GM23338 (cell line): Measurements from ENCODE around the gene MAP1LC3B. TPM values are rescaled to one million over a fixed set of nuclear protein-coding genes. Genes with fewer than 3 reads are reported as not detected.

Source experiments
- ATAC-seq: fragments of 200-7000 bp; cut with Tn5 transposase; 3 replicates; pipeline ENCODE4 v1.9.1; 2020
- DNase-seq: peaks from one replicate; pipeline ENCODE4 v3.0.0-alpha.2; 2015; ENCODE audit warnings: low spot score
- H2AFZ ChIP-seq: fragments of 200-600 bp; sonication (generic); 2 replicates; pipeline ENCODE4 v1.8.0; 2016; ENCODE audit warnings: antibody characterized with exemption, mild to moderate bottlenecking, moderate library complexity
- H3F3A ChIP-seq: fragments of 200-600 bp; sonication (generic); replicated peaks from 2 replicates; pipeline ENCODE4 v1.8.0; 2017; ENCODE audit warnings: antibody characterized with exemption, mixed run types, low read depth
- H3K27ac ChIP-seq: fragments of 200-600 bp; sonication (generic); 2 replicates; pipeline ENCODE4 v1.6.1; 2016; ENCODE audit warnings: low read depth
- H3K27me3 ChIP-seq: fragments of 200-600 bp; sonication (generic); 2 replicates; pipeline ENCODE4 v1.8.0; 2016; ENCODE audit warnings: mild to moderate bottlenecking, mixed run types, moderate library complexity; ENCODE audit not compliant: insufficient read depth
- H3K36me3 ChIP-seq: fragments of 200-600 bp; sonication (generic); 2 replicates; pipeline ENCODE4 v1.8.0; 2016; ENCODE audit warnings: mild to moderate bottlenecking; ENCODE audit not compliant: insufficient read depth
- H3K4me1 ChIP-seq: fragments of 200-600 bp; sonication (generic); 2 replicates; pipeline ENCODE4 v1.8.0; 2016; ENCODE audit warnings: mild to moderate bottlenecking, moderate library complexity; ENCODE audit not compliant: insufficient read depth
- H3K4me2 ChIP-seq: fragments of 200-600 bp; sonication (generic); 2 replicates; pipeline ENCODE4 v1.7.1; 2017; ENCODE audit warnings: mixed run types
- H3K4me3 ChIP-seq: fragments of 200-600 bp; sonication (generic); 2 replicates; pipeline ENCODE4 v1.6.1; 2016; ENCODE audit warnings: mixed run types
- H3K79me2 ChIP-seq: fragments of 200-600 bp; sonication (generic); replicated peaks from 2 replicates; pipeline ENCODE4 v1.8.0; 2017; ENCODE audit warnings: mild to moderate bottlenecking; ENCODE audit not compliant: insufficient read depth
- H3K9me2 ChIP-seq: fragments of 200-600 bp; sonication (generic); 2 replicates; pipeline ENCODE4 v1.8.0; 2017; ENCODE audit not compliant: insufficient read depth
- H4K20me1 ChIP-seq: fragments of 200-600 bp; sonication (generic); replicated peaks from 2 replicates; pipeline ENCODE4 v1.8.0; 2017; ENCODE audit warnings: mild to moderate bottlenecking; ENCODE audit not compliant: insufficient read depth
- H3K27ac Mint-ChIP-seq: 2 replicates; pipeline ENCODE4 v1.8.0; 2020; ENCODE audit warnings: inconsistent platforms, mild to moderate bottlenecking, moderate library complexity, mixed read lengths
- H3K27me3 Mint-ChIP-seq: 3 replicates; pipeline ENCODE4 v1.8.0; 2022; ENCODE audit warnings: low read depth, mild to moderate bottlenecking, moderate library complexity, mixed read lengths, inconsistent platforms; ENCODE audit not compliant: insufficient read depth, poor library complexity
- H3K36me3 Mint-ChIP-seq: 3 replicates; pipeline ENCODE4 v1.8.0; 2021; ENCODE audit warnings: low read depth, mild to moderate bottlenecking, inconsistent platforms, moderate library complexity, mixed read lengths
- H3K4me1 Mint-ChIP-seq: 3 replicates; pipeline ENCODE4 v1.8.0; 2020; ENCODE audit warnings: mild to moderate bottlenecking, inconsistent platforms, mixed read lengths
- H3K4me3 Mint-ChIP-seq: 3 replicates; pipeline ENCODE4 v1.8.0; 2021; ENCODE audit warnings: moderate library complexity, mild to moderate bottlenecking, inconsistent platforms, mixed read lengths
- H3K9me3 Mint-ChIP-seq: 3 replicates; pipeline ENCODE4 v1.8.0; 2020; ENCODE audit warnings: moderate library complexity, mild to moderate bottlenecking, inconsistent platforms, mixed read lengths
- CREB1 ChIP-seq: fragments of 250-450 bp; sonication (Bioruptor Pico); IDR thresholded peaks from 2 replicates; pipeline ENCODE4 v1.5.0; 2020; ENCODE audit warnings: low read depth, mild to moderate bottlenecking, moderate library complexity
- CTCF ChIP-seq, 2 experiments: fragments of 200-600 bp in 1 of 2; sonication (generic) in 1 of 2; conservative IDR thresholded peaks; 2 replicates each; pipeline versions ENCODE4 v1.5.1 to v1.6.1; 2016 to 2017; ENCODE audit warnings: antibody characterized with exemption in 2 of 2, low read depth in 2 of 2, mild to moderate bottlenecking in 2 of 2, moderate library complexity in 1 of 2
- EZH2 ChIP-seq: fragments of 200-600 bp; sonication (generic); IDR thresholded peaks from one replicate; pipeline ENCODE4 v1.8.0; 2017; ENCODE audit warnings: antibody characterized with exemption, mild to moderate bottlenecking, low read depth; ENCODE audit not compliant: unreplicated experiment
- EZH2phosphoT487 ChIP-seq: fragments of 200-600 bp; sonication (generic); IDR thresholded peaks from one replicate; pipeline ENCODE4 v1.8.1; 2018; ENCODE audit warnings: antibody characterized with exemption; ENCODE audit not compliant: unreplicated experiment
- JUNB ChIP-seq: IDR thresholded peaks from one replicate; pipeline ENCODE4 v1.6.1; 2016; ENCODE audit warnings: antibody characterized with exemption; ENCODE audit not compliant: unreplicated experiment
- POLR2AphosphoS5 ChIP-seq: IDR thresholded peaks from 2 replicates; pipeline ENCODE4 v1.6.1; 2016; ENCODE audit warnings: antibody characterized with exemption, low read depth
- STAT1 ChIP-seq: IDR thresholded peaks from one replicate; pipeline ENCODE4 v1.6.1; 2016; ENCODE audit warnings: antibody characterized with exemption; ENCODE audit not compliant: unreplicated experiment
- ZNF114 ChIP-seq: fragments of 250-450 bp; sonication (Bioruptor Pico); IDR thresholded peaks from 2 replicates; pipeline ENCODE4 v1.5.0; 2020; ENCODE audit warnings: mild to moderate bottlenecking, moderate library complexity
- ZNF331 ChIP-seq: fragments of 250-450 bp; sonication (Bioruptor Pico); IDR thresholded peaks from 2 replicates; pipeline ENCODE4 v1.5.0; 2020; ENCODE audit warnings: low read depth, mild to moderate bottlenecking, moderate library complexity
- polyA plus RNA-seq: library from polyadenylated mRNA; unstranded; fragments of >200 nt; fragmentation: Nextera tagmentation; extraction: Ambion mirVana; gene quantifications from 2 replicates; pipeline ENCODE4 v1.2.1, GENCODE V29; 2016
- total RNA-seq: library from RNA; depleted of rRNA; stranded (reverse); fragments of >200 nt; shearing (Covaris generic); gene quantifications from 2 replicates; pipeline ENCODE4 v1.2.3, GENCODE V29; 2014
- TF ChIP-seq, protein P1 (sequence below): IDR thresholded peaks from one replicate; pipeline ENCODE4 v1.6.1; 2018; ENCODE audit warnings: antibody characterized with exemption; ENCODE audit not compliant: unreplicated experiment

The MAP1LC3B gene
- total and polyA plus RNA-seq, 2 experiments from 2014 or later: 35.9 to 80.2 TPM

GRCh38 chr16:87409781-87410180 is 17.6 kb downstream of the MAP1LC3B start:
- H3K36me3 ChIP-seq: no peaks in the 10 kb centered on the region
- Mint-ChIP-seq H3K27me3 (peaks cover 9% of the 10 kb centered on the region), H3K36me3 (peaks cover 59% of the 10 kb centered on the region), H3K9me3 (no peaks in the 10 kb centered on the region), H3K27ac (no peak overlapping the region), H3K4me3 (no peak overlapping the region), H3K4me1 (peaks cover 3% of the 10 kb centered on the region; the same call in 1 of the 3 replicates)
- no peaks in the 10 kb centered on the region for H3K79me2 ChIP-seq
- no peak for TF ChIP-seq EZH2
- TF ChIP-seq, protein P1, sequence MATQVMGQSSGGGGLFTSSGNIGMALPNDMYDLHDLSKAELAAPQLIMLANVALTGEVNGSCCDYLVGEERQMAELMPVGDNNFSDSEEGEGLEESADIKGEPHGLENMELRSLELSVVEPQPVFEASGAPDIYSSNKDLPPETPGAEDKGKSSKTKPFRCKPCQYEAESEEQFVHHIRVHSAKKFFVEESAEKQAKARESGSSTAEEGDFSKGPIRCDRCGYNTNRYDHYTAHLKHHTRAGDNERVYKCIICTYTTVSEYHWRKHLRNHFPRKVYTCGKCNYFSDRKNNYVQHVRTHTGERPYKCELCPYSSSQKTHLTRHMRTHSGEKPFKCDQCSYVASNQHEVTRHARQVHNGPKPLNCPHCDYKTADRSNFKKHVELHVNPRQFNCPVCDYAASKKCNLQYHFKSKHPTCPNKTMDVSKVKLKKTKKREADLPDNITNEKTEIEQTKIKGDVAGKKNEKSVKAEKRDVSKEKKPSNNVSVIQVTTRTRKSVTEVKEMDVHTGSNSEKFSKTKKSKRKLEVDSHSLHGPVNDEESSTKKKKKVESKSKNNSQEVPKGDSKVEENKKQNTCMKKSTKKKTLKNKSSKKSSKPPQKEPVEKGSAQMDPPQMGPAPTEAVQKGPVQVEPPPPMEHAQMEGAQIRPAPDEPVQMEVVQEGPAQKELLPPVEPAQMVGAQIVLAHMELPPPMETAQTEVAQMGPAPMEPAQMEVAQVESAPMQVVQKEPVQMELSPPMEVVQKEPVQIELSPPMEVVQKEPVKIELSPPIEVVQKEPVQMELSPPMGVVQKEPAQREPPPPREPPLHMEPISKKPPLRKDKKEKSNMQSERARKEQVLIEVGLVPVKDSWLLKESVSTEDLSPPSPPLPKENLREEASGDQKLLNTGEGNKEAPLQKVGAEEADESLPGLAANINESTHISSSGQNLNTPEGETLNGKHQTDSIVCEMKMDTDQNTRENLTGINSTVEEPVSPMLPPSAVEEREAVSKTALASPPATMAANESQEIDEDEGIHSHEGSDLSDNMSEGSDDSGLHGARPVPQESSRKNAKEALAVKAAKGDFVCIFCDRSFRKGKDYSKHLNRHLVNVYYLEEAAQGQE: no peak
- TF ChIP-seq ZNF114: no peak
- no peak for TF ChIP-seq STAT1
- no peak for TF ChIP-seq CTCF (conservative IDR thresholded peaks at IDR 0.05; ENCODE audit: low read depth in 2 of 2)
- TF ChIP-seq CREB1 (CRISPR knock-in tag): no peak
- no peaks in the 10 kb centered on the region for H3K4me1 ChIP-seq
- no peak overlapping the region for H3K27ac ChIP-seq
- H4K20me1 ChIP-seq: peaks cover 3% of the 10 kb centered on the region; the same call in 1 of the 2 replicates
- H3K4me3 ChIP-seq: no peak overlapping the region
- ATAC-seq (no peak), DNase-seq (no peak)
- no peaks in the 10 kb centered on the region for H3K27me3 ChIP-seq
- no peak overlapping the region for H3K4me2 ChIP-seq
- no peaks in the 10 kb centered on the region for H3K9me2 ChIP-seq
- H3F3A ChIP-seq: 0 out of 2 replicates have a peak, but pooled peaks cover 3% of the 10 kb centered on the region
- no peak overlapping the region for H2AFZ ChIP-seq

GRCh38 chr16:87410530-87410929 is 18.4 kb downstream of the MAP1LC3B start:
- H3K27ac Mint-ChIP-seq: peak overlapping the region; percentile 43; the same call in 1 of the 2 replicates
- Histone ChIP-seq H3K27ac (no peak overlapping the region), H3K36me3 (no peaks in the 10 kb centered on the region), H3K4me2 (no peak overlapping the region), H3K79me2 (no peaks in the 10 kb centered on the region), H3F3A (no peaks in the 10 kb centered on the region), H3K4me3 (no peak overlapping the region), H3K27me3 (no peaks in the 10 kb centered on the region), H3K4me1 (no peaks in the 10 kb centered on the region), H3K9me2 (no peaks in the 10 kb centered on the region), H4K20me1 (peaks cover 3% of the 10 kb centered on the region; the same call in 1 of the 2 replicates), H2AFZ (no peak overlapping the region)
- H3K9me3 Mint-ChIP-seq: no peaks in the 10 kb centered on the region
- peaks cover 59% of the 10 kb centered on the region for H3K36me3 Mint-ChIP-seq
- DNase-seq: no peak
- no peak for ATAC-seq
- TF ChIP-seq EZH2: no peak
- no peak for TF ChIP-seq EZH2phosphoT487
- TF ChIP-seq JUNB: no peak
- TF ChIP-seq ZNF331 (CRISPR knock-in tag): no peak
- TF ChIP-seq POLR2AphosphoS5: no peak
- H3K4me1 Mint-ChIP-seq: peaks cover 3% of the 10 kb centered on the region; the same call in 1 of the 3 replicates
- H3K4me3 Mint-ChIP-seq: no peak overlapping the region
- H3K27me3 Mint-ChIP-seq: peaks cover 9% of the 10 kb centered on the region
